ENCODE data around the gene OPCML.

OPCML gene

DNA sequence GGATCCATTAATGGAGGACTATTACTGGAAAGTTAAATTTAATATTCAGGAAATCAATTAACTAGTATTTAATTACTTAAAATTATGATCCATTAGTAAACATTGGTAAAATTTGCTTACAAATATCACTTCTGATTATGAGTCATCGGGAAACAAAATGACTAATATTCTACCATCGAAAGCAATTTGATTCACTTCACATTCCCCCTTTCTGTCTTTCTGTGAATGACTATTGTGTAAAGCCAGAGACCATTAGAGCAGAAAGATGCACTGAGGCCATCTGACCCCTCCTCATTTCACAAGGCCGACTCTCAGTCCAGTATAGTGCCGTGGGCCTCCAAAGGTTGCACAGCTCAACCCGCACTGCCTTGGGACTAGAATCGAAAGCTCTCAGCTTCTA lies 619.0 kb downstream of the OPCML start:
- FAIRE-seq: no peak

DNA sequence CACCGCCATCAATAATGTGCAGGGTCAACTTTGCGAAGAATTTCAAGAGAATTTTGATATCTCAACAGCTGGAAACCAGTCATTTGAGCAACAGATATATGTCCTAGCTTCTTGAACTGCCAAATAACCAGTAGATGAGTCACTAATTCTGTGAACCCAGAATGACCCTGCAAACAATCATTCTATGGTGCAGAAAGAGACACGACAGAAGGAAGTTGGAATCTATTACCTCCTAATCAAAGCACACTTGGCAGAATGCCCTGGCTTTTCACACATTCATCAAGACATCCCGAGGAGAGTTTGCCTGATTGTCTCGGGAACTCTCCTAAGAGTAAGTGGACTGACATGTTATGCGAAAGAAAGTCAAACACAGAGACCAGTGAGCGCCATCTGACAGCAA lies 621.1 kb downstream of the OPCML start:
- no peak for FAIRE-seq

GRCh38 chr11:132910011-132910760 lies 622.1 kb downstream of the OPCML start:
- no peak for FAIRE-seq

DNA sequence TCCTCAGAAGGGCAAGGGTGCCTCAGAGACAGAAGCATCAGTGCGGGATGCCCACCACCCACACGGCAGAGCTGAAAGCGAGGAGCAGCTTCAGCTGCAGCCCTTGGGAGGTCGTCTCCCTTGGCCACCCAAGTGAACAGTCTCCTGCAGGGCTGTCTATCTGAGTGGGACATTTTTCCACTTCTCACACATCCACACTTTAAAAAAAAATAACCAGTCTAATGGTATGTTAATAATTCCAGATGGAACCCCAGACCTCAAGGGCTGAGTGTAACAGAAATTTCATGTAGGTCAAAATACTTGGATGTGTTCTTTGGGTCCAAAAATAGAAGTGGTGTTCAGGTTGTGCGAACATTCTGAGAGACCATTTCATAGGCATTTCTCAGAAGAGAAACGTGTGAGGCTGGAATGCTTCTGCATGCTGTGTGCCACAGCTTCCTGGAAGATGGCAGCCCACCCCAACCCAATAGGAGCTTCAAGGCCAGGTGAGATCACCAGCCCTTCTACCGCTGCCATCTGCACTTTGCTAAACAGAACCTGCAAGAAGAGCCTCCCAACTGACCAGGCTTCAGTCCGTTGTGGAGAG lies 623.2 kb downstream of the OPCML start:
- no peak for FAIRE-seq

DNA sequence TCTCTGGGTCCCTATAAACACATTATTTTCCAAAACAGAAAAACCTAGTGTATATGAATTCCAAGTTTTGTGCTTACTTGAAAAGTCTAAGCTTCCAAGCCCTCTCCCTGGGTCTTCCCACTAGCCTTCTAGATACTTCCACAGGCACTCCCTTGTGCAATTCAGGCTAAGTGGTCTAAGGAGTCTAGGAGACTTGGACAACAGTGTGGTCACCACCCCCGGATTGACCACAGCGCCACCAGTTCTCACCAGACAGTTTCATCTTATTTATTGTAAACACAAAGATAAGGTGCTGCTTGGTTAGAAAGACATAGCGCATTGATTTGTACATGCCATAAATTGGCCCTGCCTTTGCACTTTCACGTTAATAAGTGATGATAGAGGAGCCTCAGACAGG lies 623.9 kb downstream of the OPCML start:
- FAIRE-seq: no peak

DNA sequence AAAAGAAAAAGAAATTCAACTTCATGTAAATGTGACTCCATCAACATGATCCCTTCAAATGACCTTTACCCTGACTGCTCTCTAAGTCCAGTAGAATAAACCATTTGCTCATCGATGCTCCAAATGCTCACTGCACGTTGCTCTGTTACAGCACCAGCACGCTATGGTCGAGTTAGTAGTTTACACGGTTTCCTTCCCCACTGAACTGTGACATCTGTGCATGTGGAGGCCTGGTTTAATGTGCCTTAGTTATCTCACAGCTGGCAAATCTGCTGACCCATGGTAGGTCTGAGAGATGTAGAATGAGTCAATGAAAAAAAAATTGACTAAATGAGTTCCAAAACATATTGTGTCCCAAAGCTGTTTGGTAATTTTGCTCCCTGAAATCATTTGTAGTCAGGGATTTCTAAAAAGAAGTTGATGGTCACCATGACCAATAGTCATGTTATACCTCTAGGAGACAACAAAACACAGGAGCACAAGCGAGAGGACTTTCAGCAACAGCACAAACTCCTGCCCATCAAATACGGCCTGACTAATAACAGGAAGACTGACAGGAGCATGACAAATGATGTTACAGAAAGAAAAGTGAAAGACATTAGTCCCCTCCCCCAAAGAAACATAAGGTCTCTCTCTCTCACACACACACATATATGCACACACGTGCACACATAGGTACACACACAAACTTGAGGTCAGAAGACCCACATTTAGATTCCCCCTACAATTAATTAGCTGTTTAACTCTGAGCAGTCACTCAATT lies 624.5 kb downstream of the OPCML start:
- no peak for FAIRE-seq

GRCh38 chr11:132904607-132905006 lies 627.7 kb downstream of the OPCML start:
- no peak for FAIRE-seq

- FAIRE-seq: no peak
Measured at GRCh38 chr11:132904091-132904490, 628.2 kb downstream of the OPCML start.

GRCh38 chr11:132901638-132902471 lies 630.4 kb downstream of the OPCML start:
- FAIRE-seq: no peak

- no peak for FAIRE-seq
Measured at GRCh38 chr11:132898676-132899075, 633.6 kb downstream of the OPCML start.

GRCh38 chr11:132898021-132898420 lies 634.3 kb downstream of the OPCML start:
- FAIRE-seq: no peak

- FAIRE-seq: no peak
Measured at GRCh38 chr11:132895340-132895739, 637.0 kb downstream of the OPCML start.

GRCh38 chr11:132894606-132895005 lies 637.7 kb downstream of the OPCML start:
- FAIRE-seq: no peak

GRCh38 chr11:132892876-132893275 lies 639.4 kb downstream of the OPCML start:
- no peak for FAIRE-seq

GRCh38 chr11:132888226-132888625 lies 644.1 kb downstream of the OPCML start:
- no peak for FAIRE-seq

DNA sequence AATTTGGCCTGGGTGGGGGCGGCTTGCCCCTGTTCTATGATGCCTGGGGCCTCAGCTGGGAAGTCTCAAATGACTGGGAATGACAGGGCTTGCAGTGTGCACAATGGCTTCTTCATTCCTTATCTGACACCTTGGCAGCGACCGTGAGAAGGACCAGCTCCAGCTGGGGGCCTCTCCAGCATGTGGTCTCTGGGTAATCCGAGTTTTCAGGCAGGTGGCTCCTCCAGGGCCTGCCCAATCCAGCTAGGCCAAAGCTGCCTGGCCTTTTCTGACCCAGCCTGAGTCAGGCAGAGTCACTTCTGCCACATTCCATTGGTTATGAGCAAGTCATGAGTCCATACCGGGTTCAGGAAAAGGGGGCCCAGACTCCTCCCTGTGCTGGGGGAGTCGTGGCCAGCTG lies 646.0 kb downstream of the OPCML start:
- FAIRE-seq: no peak

DNA sequence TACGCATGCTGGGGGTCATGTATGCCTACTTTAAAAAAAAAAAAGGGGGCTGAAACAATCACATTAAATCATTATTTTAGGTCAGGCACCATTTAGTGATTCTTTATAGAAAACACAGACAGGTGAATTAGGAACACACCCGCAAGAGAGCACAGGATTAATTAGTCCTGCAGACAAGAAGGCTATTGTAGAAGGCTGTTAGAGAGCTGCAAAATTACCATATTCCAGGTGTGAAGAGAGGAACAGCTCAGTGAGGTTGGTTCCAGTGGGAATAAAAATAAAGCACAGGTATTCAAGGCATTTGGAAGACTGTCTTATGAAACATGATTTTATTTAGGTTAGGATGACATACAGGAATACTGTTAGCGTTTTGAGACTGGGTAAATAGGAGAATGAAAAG lies 649.1 kb downstream of the OPCML start:
- FAIRE-seq: no peak

DNA sequence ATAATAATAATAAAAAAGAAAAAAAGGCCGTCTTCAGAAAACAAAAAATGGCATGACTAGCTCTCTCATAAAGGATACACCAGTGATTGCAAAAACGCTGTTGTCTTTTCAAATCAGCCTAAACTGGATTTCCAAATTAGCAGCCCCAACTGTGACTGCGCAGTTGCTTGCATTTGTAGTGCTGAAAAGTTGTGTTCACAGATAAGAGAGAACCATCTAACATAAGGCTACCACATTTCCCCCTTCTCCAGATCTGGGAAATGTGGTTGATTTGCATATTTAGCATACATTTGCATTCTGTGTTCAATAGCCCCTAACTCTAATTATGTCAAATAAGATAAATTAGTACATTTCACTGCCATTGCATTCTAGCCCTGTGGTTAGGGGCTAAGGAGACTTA lies 650.7 kb downstream of the OPCML start:
- no peak for FAIRE-seq

DNA sequence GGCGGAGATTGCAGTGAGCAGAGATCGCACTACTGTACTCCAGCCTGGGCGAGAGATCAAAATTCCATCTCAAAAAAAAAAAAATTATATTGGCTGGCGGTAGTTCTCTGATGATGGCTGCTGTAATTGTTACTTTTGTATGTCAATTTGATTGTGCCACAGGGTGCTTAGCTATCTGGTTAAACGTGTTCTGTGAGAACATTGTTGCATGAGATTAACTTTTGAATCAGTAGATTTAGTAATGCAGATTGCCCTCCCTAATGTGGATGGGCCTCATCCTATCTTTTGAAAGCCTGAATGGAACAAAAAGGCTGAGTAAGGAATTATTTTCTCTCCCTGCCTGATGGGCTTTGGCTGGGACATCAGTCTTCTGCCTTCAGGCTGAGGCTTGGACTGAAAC lies 654.2 kb downstream of the OPCML start:
- no peak for FAIRE-seq

GRCh38 chr11:132876705-132877104 lies 655.6 kb downstream of the OPCML start:
- no peak for FAIRE-seq

GRCh38 chr11:132876239-132876638 lies 656.1 kb downstream of the OPCML start:
- no peak for FAIRE-seq

DNA sequence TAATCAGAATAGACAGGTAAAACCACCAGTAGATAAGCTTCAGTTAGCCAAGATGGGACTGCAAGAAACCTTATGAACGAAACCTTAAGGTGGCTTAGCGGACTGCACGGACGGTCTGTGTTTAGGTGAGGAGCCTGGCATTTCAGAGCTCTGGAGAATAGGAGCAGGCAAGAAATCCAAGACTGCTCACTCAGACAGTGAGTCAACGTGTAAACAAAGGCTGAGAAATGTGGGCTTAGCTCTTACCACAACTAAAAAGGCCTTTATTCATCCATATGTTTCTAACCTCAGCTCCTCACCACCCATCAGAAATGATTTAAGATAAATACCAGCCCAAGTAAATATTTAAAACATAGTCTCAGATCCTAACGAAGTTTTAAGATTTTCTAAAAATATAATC lies 657.7 kb downstream of the OPCML start:
- no peak for FAIRE-seq

- FAIRE-seq: no peak
Measured at GRCh38 chr11:132873841-132874240, 658.5 kb downstream of the OPCML start.
